AG20443 (cell line): ENCODE data around the gene ATAD3B.
"Not testable (repeated sequence)": the region's sequence is repeated elsewhere in the genome, so short reads cannot be mapped to it uniquely, and the experiment has no call there.

Experiments used
- DNase-seq: peaks from one replicate; pipeline ENCODE4 v3.0.0; 2012; ENCODE audit warnings: low spot score, mixed read lengths

ATAD3B gene

GRCh38 chr1:1513675-1514074, 42.1 kb downstream of the ATAD3B start:
- DNase-seq: not testable (repeated sequence)

GRCh38 chr1:1514376-1514775, 42.8 kb downstream of the ATAD3B start:
- not testable (repeated sequence) for DNase-seq

- DNase-seq: not testable (repeated sequence)
Observed at GRCh38 chr1:1516923-1517322, 45.4 kb downstream of the ATAD3B start.

GRCh38 chr1:1517973-1518620, 46.5 kb downstream of the ATAD3B start:
- no peak for DNase-seq

GRCh38 chr1:1518621-1519007, 47.0 kb downstream of the ATAD3B start:
- not testable (repeated sequence) for DNase-seq

- DNase-seq: not testable (repeated sequence)
Observed at GRCh38 chr1:1519805-1520505, 48.4 kb downstream of the ATAD3B start.

- DNase-seq: no peak
Observed at GRCh38 chr1:1521331-1521730, 49.8 kb downstream of the ATAD3B start.

GRCh38 chr1:1522536-1522935, 51.0 kb downstream of the ATAD3B start:
- DNase-seq: not testable (repeated sequence)

GRCh38 chr1:1523226-1523625, 51.7 kb downstream of the ATAD3B start:
- DNase-seq: not testable (repeated sequence)

GRCh38 chr1:1523651-1524050, 52.1 kb downstream of the ATAD3B start:
- DNase-seq: not testable (repeated sequence)

- not testable (repeated sequence) for DNase-seq
Observed at GRCh38 chr1:1524750-1525383, 53.3 kb downstream of the ATAD3B start.

- DNase-seq: not testable (repeated sequence)
Observed at GRCh38 chr1:1526476-1526875, 54.9 kb downstream of the ATAD3B start.

- peak; percentile 5 for DNase-seq
Observed at GRCh38 chr1:1527092-1527816, 55.7 kb downstream of the ATAD3B start.

GRCh38 chr1:1528301-1529267, 57.0 kb downstream of the ATAD3B start:
- peak; percentile 7 for DNase-seq

- peak; percentile 4 for DNase-seq
Observed at GRCh38 chr1:1529321-1529720, 57.8 kb downstream of the ATAD3B start.

- DNase-seq: no peak
Observed at GRCh38 chr1:1529936-1530335, 58.4 kb downstream of the ATAD3B start.

- DNase-seq: no peak
Observed at GRCh38 chr1:1531947-1532346, 60.4 kb downstream of the ATAD3B start.

GRCh38 chr1:1533176-1533893, 61.8 kb downstream of the ATAD3B start:
- not testable (repeated sequence) for DNase-seq

- not testable (repeated sequence) for DNase-seq
Observed at GRCh38 chr1:1533894-1534291, 62.3 kb downstream of the ATAD3B start.

GRCh38 chr1:1534401-1535154, 63.0 kb downstream of the ATAD3B start:
- no peak for DNase-seq
